ENCODE measurements around the gene SLC9A3. TPM values are rescaled to one million over a fixed set of nuclear protein-coding genes. Genes with fewer than 3 reads are reported as not detected.

SLC9A3 gene
- polyA plus RNA-seq, 1 experiment, result 0.76 TPM

- no peaks in the 10 kb centered on the region for H3K9me3 ChIP-seq (ENCODE audit: control insufficient read depth, insufficient read depth, low read length)
- no peak for TF ChIP-seq CTCF (IDR thresholded peaks at IDR 0.05; ENCODE audit: low read depth, low read length)
- no peak for DNase-seq (ENCODE audit: low read depth, low spot score)
- H3K4me3 ChIP-seq (ENCODE audit: low read depth, low read length), result no peak overlapping the region
- CTCF ChIA-PET, result interaction anchor here (5.1 kb wide), 1 partner anchor 132 kb away, joined by 38 read pairs; no protein-coding TSS in a partner anchor
- H3K27me3 ChIP-seq (ENCODE audit: control insufficient read depth, insufficient read depth, low read length), result no peaks in the 10 kb centered on the region
- POLR2A ChIA-PET, result no interaction called here
- no peak overlapping the region for H3K27ac ChIP-seq (ENCODE audit: low read depth, low read length)
Measured at GRCh38 chr5:448766-449090, 75.5 kb downstream of the SLC9A3 start.

GRCh38 chr5:448061-448765, 76.0 kb downstream of the SLC9A3 start:
- DNase-seq (ENCODE audit: low read depth, low spot score), result no peak
- Histone ChIP-seq H3K4me3 (ENCODE audit: low read depth, low read length) (no peak overlapping the region), H3K27me3 (ENCODE audit: control insufficient read depth, insufficient read depth, low read length) (no peaks in the 10 kb centered on the region), H3K27ac (ENCODE audit: low read depth, low read length) (no peak overlapping the region), H3K9me3 (ENCODE audit: control insufficient read depth, insufficient read depth, low read length) (peaks cover 3% of the 10 kb centered on the region; the same call in 1 of the 2 replicates)
- CTCF ChIA-PET, result interaction anchor here (5.1 kb wide), 1 partner anchor 132 kb away, joined by 38 read pairs; no protein-coding TSS in a partner anchor
- no peak for TF ChIP-seq CTCF (IDR thresholded peaks at IDR 0.05; ENCODE audit: low read depth, low read length)
- POLR2A ChIA-PET, result no interaction called here

GRCh38 chr5:447501-447900, 76.7 kb downstream of the SLC9A3 start:
- ChIA-PET CTCF (interaction anchor here (0.8 to 5.1 kb wide), 11 partner anchors 8 to 455 kb away, joined by 4 to 38 read pairs (median 6); no protein-coding TSS in a partner anchor), POLR2A (interaction anchor here (1.1 to 1.5 kb wide), 2 partner anchors 25 to 130 kb away, joined by 3 to 5 read pairs; no protein-coding TSS in a partner anchor)
- no peak overlapping the region for H3K4me3 ChIP-seq (ENCODE audit: low read depth, low read length)
- TF ChIP-seq CTCF (IDR thresholded peaks at IDR 0.05; ENCODE audit: low read depth, low read length), result no peak
- DNase-seq (ENCODE audit: low read depth, low spot score), result no peak
- peaks cover 3% of the 10 kb centered on the region; the same call in 1 of the 2 replicates for H3K9me3 ChIP-seq (ENCODE audit: control insufficient read depth, insufficient read depth, low read length)
- H3K27ac ChIP-seq (ENCODE audit: low read depth, low read length), result no peak overlapping the region
- H3K27me3 ChIP-seq (ENCODE audit: control insufficient read depth, insufficient read depth, low read length), result no peaks in the 10 kb centered on the region

- CTCF ChIA-PET, result interaction anchor here (0.6 to 5.1 kb wide), 17 partner anchors 8 to 457 kb away, joined by 3 to 38 read pairs (median 5); no protein-coding TSS in a partner anchor
- H3K27ac ChIP-seq (ENCODE audit: low read depth, low read length), result no peak overlapping the region
- peaks cover 7% of the 10 kb centered on the region for H3K9me3 ChIP-seq (ENCODE audit: control insufficient read depth, insufficient read depth, low read length)
- POLR2A ChIA-PET, result interaction anchor here (1.1 to 1.5 kb wide), 2 partner anchors 25 to 130 kb away, joined by 3 to 5 read pairs; no protein-coding TSS in a partner anchor
- TF ChIP-seq CTCF (IDR thresholded peaks at IDR 0.05; ENCODE audit: low read depth, low read length), result peak; percentile 68
- no peaks in the 10 kb centered on the region for H3K27me3 ChIP-seq (ENCODE audit: control insufficient read depth, insufficient read depth, low read length)
- H3K4me3 ChIP-seq (ENCODE audit: low read depth, low read length), result no peak overlapping the region
- DNase-seq (ENCODE audit: low read depth, low spot score), result peak; percentile 8
Measured at GRCh38 chr5:446883-447263, 77.4 kb downstream of the SLC9A3 start.

All from AG04450 (cell line).